ENCODE results near the gene MCAM.
A peak's percentile ranks its signal among the peaks of the same experiment; 100 is the strongest.

MCAM gene

DNA sequence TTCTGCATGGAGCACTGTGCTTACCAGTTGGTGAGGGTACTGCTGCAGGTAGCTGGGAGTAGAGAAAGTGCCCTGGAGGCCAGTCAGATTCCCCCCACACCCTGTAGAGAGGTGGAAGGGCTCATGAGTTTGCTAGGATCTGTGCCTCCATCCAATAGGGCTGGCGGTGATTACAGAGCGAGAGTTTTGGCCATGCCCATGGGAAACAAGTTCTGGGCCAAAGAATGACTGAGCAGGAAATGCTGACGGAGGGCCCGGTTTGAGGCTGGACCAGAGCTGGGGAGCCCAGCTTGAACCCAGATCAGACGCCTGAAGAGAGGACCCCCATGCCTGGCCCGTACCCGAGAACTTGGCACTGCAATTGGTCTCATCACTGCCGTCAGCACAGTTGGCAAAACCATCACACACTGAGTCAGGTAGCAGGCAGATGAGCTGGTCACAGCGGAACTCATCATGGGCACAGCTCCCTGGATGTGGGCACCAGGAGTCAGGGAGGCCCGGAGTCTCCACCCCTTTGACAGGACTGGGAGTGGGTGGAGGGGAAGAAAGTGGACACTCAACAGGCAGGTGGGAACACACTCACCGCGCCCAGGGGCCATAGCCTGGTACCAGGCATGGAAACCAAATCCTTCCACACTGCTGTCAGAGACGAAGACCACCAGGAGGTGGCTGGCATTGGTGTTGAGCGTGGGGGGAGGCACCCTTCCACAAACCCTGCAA lies 27.5 kb upstream of the MCAM start:
- no peak for DNase-seq

DNA sequence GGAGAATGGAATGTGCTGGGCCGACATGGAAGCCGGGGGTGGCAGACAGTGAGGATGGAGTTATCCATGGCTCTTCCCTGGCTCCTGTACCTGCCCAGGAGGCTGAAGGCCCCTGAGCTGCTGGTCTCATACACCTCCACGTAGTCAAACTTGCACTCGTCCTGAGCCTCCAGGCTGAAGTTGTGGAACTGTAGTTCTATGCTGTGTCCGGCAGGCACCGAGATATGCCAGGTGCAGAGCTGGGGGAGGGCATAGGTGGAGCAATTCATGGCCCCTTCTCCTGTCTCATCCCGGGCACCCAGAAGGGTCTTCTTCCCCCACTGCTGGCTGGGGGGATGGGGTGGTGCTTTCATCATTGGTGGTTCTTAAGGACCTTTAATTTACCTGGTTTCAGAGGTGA lies 26.8 kb upstream of the MCAM start:
- no peak for DNase-seq

DNA sequence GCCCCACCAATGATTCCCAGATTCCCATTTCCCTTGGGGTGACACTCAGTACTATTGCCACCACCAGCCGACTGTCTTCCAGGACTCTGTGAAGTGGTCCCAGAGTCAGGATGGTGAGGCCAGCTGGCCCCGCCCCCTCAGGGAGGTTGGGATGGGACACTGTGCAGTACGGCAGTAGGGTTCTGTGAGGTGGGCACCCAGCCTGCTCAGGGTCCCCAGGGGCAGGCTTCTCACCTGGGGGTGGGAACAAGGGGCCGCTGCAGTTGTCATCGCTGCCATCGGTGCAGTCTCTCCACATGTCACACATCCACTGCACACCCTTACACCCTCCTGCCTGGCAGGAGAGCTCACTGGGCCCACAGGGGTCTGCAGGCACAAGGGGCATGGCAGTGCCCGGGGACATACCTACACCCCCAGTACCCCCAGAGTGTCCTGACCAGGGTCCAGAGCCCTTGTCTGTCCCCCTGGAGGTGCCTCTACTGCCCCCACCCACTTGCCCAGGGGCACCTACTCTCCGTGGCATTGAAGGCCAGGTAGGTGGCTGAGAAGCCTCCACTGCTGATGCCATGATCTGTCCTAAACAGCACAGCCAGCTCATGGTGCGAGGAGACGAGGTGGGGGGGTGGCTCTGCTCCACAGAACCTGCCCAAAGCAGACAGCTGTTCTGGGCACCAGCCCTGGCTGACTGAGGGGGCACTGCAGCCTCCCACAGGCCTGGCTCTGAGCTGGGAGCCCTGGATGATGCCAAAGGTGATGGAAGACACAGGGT lies 25.6 kb upstream of the MCAM start:
- DNase-seq, result no peak

DNA sequence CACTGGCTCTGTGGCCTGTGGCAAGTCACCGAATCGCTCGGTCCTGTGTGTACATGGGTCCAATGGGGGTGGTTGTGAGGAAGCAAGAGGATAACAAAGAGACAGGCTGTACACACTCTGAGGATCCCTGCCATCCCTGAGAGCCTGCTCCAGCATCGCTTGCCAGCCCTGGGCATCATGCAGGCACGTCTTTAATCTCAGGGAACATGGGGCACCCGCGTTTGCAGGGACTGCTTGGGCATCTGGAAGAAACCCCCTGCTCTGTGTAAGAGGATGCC lies 25.0 kb upstream of the MCAM start:
- no peak for DNase-seq

DNA sequence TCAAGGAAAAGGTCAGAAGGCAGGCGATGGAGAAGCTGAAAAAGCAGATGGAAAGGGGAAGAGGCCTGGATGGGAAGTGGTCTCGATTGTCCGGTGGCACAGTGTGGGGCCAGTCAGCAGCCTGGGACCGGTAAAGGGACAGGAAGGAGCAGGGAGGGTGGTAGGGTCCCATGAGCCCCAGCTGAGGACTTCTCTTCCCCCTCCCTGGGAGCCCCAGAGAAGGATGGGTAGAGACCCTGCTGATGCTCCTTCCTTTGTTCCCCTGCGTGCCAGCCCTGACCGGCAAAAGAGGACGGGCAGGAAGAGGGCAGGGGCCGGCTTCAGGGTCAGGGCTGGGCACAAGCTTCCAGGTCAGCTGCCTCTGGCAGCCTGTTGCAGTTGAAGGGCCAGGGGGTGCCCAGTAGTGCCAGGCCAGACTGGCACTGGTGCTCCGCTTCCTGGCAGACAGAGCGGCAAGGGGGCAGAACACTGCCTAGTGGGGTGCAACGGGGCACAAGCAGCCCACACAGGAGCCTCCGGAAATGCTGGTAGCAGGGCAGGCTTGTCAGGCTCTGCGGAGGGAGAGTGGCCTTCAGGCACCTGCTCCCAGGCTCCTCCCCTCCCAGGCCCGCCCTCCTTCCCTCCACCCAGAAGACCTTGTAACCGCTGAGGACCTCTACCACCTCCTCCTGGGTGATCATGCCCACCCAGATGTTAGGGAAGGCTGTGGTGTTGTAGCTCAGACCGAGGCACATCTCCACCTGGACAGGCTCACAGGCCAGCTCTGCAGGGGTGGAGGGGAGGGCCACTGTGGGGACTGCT lies 24.5 kb upstream of the MCAM start:
- DNase-seq, result no peak

DNA sequence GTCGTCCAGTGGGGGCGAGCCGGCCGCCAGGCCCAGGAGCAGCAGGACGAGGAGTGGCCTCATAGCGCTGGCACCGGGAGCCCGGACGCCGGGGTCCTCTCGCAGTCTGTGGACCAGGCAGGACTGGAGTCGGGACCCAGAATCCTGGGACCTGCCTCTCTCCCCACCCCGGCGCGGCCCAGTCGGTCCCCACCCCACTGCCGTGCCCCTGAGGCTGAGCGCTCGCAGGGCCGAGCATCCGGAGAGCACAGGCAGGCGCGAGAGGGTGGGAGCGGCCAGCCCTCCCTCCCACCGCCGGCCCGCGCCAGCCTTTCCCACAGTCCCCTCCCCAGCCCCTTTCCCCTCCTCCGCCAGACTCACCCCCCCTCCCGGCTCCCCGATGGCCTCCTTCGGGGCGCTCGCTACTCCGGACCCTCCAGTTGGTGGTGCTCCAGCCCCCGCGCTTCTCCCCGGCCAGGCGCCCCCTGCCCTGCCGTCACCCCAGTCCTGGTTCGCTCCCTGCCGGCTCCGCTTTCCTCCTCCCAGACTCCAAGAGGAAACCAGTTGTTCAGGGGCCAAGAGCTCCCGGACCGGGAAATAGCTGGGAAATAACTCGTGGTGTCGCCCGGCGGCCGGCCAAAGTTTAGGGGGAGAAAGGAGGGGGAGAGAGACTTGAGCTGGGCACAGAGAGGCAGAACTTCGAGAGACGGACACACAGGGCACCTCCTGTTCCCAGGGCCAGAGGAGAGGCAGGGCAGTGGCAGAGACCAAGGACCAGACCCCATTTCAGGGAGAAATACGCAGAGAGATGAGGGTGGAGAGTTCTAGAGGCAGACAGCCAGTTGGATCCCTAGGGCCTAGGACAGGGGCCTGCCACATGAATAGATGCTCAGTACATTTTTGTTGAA lies 23.6 kb upstream of the MCAM start, which contains the start of gene C1QTNF5:
Gene C1QTNF5, minus strand, starts transcription at position 549 of the 887 bp plus-strand sequence. Its CDS starts 486 bp downstream, at position 63.
- DNase-seq, result no peak

DNA sequence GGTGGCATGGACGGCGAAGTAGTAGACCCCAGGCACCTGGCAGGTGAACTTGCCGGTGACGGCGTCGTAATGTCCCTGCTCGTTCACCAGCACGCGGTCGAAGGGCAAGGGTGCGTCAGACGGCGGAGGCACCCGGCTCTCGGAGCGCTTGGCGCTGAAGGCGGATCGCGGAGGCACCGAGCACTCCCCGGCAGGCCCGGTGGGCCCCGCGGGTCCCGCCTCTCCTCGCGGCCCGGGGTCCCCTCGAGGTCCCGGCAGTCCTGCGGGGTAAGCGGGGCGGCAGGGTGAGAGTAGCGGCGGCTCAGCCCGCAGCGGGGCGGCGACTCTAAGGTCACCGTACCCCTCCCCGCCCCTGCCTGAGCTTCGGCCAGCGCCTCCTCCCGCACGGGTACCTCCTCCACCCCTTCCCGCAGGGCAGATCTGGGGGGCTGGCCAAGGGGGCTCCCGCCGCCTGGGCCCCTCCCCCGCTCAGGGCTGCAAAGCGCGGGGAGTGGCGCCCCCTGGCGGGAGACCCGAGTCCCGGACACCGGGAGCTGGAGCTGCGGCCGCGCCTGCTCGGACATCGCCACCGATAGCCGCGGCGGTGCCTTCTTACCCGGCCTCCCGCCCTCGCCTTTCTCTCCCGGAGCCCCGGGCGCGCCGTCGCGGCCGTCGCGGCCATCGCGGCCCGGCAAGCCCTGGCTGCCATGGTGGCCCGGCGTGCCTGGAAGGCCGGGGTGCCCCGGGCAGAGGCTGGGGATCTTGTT lies 22.8 kb upstream of the MCAM start:
- DNase-seq, result no peak

DNA sequence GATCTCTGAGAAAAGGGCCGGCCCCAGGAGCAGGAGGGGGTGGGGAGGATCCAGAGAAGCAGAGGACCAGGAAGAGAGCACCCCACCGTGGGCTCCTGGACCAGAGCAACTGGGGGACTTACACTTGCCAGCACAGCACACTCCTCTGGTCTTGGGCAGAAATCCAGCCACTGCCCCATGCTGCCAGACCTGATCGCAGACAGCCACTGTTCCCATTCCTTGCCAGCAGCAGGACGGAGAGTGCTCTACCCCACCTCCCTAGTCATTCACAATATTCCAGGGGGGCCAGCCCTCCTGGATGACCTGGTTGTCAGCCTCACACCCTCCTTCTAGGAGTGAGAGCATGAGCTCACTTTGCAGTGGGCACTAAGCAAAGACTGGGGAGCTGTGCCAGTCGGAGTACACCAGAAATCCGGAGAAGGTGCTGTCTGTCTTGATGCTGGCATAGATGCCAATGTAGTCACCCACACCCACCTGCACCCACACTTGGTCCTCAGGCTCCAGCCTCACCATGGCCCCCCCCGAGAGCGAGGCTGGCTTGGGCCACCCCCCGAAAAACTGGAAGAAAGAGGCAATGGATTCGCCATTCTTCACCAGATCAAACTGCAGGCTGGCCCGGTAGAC lies 22.1 kb upstream of the MCAM start:
- DNase-seq, result no peak

DNA sequence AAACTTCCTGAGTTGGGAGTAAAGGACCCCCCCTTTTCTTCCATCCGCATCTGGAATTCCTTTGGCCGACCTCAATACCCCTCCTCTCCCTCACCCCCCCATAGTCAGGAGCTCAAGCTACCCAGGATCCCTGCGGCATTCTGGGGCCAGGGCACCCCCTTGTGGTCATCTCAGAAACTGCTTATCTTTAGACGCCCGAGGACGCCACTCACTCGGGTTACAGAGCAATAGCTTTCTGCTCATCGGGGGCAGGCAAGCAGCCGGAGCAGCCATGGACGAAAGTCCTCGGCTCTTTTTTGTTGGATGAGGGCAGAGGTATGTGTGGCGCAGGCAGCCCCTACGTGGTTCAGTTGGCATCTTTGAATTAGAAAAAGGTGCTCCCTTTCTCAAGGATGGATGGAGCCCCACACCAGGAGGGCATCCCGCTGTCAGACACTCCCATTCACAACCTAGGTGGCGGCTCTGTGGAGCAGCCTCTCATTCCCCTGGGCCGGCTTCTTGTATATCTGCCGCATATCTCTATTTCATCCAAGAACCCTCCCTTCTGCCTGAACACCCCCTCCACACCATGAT lies 21.5 kb upstream of the MCAM start:
- peak in 4 of 5 donors; percentile 46 to 64 (median 60) for DNase-seq

DNA sequence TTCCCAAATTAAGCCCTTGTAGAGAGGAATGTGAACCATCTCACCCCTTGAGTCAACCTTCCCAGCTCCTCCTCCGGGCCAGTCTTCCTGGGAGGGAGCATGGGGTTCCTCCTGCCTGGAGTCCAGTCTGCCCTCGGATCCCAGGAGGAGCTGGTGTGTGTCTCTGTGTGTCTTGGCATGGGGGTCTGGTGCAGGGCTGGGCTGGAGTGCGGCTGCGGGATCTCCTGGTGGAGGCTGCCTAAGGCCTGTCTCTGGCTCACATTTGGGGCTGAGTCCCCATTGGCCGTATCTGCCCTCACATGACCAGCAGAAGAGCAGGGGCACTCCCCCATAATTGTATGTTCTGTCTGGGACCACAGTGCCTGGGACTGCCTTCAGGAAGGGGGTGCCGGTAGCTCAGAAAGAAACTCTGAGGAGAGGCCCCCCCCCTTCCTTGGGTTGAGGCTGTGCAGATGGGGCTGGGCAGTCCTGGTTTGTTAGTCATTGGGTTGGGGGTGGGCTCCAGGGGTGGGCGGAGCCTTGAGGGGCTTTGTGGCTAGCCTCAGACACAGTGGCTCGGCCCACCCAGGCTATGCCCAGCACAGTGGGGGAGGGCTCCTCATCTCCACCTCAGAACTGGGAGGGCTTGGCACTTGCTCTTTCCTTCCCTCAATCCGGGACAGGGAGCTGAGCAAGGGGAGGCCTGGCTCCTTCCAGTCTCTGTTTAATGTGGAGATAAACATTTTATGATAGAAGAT lies 20.8 kb upstream of the MCAM start:
- no peak for DNase-seq

DNA sequence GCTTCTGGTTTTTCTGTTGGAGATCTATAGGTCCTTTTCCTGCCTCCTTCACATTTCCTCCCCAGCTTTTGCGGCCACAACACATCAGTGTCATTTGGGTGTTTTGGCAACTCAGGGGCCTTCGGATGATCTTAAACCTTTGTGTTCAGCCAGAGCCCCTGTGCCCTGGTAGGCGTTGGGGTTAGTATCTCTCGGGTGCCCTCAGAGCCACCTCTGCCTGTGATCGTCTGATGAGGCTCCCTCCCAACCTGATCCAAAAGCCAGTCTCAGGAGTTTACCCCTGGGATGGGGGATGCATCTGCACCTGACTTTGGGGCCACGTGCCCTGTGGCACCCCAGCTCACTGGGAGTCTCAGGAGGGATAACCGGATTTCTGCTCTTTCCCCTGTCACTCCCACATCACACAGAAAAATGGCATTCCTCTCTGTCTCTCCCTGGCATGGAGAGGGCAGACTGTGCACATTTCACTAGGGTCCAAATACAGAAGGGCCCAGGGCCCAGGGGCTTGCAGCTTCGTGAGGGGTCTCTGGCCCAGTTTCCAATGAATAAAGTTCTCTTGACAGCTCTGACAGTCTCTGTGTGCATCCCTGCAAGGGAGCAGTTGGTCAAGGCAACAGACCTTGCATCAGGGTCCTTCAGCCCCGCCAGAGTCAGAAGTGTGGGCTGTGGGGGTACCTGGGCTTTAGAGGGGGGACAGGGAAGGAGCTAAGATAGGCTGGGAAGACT lies 20.0 kb upstream of the MCAM start:
- DNase-seq, result no peak

DNA sequence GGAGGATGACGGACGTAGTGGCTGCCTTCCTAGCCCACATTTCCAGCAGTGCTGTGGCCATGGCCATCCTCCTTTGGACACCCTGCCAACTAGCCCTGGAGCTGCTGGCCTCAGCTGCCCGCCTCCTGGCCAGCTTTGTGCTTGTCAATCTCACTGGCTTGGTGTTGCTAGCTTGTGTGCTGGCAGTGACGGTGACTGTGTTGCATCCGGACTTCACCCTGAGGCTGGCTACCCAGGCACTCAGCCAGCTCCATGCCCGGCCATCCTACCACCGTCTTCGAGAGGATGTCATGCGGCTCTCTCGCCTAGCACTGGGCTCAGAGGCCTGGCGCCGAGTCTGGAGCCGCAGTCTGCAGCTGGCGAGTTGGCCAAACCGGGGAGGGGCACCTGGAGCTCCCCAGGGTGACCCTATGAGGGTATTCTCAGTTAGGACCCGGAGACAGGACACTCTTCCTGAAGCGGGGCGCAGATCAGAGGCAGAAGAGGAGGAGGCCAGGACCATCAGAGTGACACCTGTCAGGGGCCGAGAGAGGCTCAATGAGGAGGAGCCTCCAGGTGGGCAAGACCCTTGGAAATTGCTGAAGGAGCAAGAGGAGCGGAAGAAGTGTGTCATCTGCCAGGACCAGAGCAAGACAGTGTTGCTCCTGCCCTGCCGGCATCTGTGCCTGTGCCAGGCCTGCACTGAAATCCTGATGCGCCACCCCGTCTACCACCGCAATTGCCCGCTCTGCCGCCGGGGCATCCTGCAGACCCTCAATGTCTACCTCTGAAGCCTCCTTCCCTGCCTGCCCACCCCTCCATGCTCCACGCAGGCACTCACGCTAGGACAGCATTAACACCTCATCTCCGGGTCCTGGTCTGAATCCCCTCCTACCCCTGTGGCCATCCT lies 19.0 kb upstream of the MCAM start:
- DNase-seq, result no peak

DNA sequence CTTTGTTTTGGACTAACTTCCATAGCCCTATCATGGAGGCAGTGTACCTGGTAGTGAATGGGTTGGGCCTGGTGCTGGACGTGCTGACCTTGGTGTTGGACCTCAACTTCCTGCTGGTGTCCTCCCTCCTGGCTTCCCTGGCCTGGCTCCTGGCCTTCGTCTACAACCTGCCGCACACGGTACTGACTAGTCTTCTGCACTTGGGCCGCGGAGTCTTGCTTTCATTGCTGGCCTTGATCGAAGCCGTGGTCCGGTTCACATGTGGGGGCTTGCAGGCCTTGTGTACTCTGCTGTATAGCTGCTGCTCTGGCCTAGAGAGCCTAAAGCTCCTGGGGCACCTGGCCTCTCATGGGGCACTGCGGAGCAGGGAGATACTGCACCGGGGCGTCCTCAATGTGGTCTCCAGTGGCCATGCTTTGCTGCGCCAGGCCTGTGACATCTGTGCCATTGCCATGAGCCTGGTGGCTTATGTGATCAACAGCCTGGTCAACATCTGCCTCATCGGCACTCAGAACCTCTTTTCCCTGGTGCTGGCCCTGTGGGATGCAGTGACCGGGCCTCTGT lies 18.2 kb upstream of the MCAM start:
- no peak for DNase-seq

DNA sequence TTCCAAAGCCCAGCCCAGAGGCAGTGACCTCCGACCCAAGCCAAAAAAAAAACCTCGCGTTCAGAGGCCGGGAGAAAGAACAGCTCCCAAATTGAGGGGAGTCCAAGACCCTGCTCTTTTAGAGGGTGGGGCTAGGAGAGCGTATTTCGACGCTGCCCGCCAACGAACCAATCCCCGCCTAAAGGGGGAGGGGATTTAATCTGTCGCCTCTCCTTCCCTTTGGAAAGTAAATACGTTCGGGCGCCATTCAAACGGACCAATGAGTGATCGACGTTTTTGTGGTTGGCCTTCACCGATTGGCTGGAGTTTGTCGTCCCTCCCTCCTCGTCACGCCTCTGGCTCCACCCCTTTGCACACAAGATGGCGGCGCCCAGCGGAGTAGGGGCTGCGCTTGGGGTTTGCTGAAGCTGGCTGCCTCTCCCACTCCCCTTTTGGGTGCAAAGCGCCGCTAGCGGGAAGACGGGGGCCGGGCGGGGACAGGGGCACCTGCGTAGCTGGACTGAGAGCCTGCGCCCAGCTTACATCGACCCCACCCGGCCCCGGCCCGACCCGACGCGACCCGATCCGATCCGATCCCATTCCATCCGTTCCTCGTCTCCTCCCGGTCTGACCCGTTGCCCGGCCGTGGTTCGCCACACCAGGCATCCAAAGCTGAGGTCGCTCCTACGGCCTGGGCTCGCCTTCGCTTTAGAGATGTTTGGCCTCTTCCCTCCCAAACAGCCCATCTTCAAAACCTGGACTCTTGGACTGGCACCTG lies 17.4 kb upstream of the MCAM start, which contains the start of gene RNF26:
Gene RNF26, plus strand, starts transcription at position 354 of the 757 bp plus-strand sequence. CDS start 596 bp downstream, outside the sequence.
- peak; percentile 85 to 97 (median 91) for DNase-seq

DNA sequence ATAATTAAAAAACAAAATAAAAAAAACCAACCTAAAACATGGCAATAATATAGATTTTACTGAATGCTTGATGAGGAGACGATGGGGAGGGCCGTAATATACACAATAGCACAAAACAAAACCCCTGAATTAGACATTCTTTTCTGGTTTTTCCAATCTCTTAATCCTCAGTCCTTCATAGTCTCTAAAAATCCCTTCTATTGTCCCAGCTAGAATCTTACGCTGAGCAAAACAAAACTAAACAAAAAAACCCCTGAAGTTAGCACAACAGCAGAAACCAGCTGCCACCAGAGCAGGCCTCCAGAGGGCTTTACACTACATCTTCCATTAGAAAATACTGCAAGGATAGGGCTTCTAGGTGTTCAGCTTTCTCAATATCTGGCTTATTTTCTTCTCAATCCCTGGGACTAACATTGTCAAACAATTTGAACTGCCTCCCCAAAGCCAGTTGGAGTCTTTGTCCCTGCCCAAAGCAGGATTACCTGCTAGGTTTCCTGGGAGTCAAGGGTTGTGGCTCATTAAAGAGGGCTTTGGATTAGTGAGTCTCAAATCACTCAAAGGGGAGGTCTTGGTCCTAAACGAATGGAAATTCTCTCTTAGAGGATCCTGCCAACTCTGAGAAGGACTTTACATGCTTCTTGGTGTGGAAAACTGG lies 15.3 kb upstream of the MCAM start:
- DNase-seq, result no peak

DNA sequence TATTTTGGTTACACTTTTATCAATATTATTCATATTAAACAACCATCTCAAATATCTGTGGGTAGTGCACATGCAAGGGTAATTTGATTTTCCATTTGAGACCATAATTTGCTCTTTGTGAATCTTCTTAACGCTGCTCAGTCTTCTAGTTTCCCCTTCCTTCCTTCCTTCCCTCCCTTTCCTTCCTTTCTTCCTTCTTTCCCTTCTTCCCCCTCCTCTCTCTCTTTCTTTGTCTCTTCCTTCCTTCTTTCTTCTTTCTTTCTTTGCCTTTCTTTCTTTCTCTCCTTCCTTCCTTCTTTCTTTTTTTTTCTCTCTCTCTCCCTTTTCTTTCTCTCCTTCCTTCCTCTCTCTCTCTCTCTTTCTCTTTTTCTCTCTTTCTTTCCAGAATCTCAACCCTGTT lies 13.3 kb upstream of the MCAM start:
- DNase-seq, result no peak

DNA sequence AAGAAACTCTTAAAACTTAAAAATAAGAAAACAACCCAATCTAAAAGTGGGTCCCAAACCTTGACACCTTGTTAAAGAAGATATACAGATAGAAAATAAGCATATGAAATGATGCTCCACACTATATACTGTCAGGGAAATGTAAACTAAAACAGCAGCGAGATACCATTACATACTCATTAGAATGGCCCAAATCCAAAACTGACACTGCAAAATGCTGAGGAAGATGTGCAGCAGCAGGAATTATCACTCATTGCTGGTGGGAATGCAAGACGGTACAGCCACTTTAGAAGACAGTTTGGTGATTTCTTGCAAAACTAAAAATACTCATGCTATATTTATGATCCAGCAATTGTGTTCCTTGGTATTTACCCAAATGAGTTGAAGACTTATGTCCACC lies 12.4 kb upstream of the MCAM start:
- DNase-seq, result no peak

Data from T-helper 1 cell (primary cell).